Non-pigmented ciliary epithelial cell (primary cell): ENCODE data around the gene SLC35E3.
A peak's percentile ranks its signal among the peaks of the same experiment; 100 is the strongest.
"Not testable (repeated sequence)": the region's sequence is repeated elsewhere in the genome, so short reads cannot be mapped to it uniquely, and the experiment has no call there.

Experiments
- DNase-seq: peaks from one replicate; pipeline ENCODE4 v3.0.0-alpha.2; 2010; ENCODE audit warnings: low read depth

SLC35E3 gene

GRCh38 chr12:68814490-68815231 lies 68.7 kb downstream of the SLC35E3 start:
- DNase-seq: no peak

GRCh38 chr12:68815232-68815927 lies 69.4 kb downstream of the SLC35E3 start:
- DNase-seq: no peak

GRCh38 chr12:68815928-68816800 lies 70.2 kb downstream of the SLC35E3 start:
- no peak for DNase-seq

- not testable (repeated sequence) for DNase-seq
These were observed 73.5 kb downstream of the SLC35E3 start for GRCh38 chr12:68819481-68819880.

GRCh38 chr12:68821357-68822188 lies 75.6 kb downstream of the SLC35E3 start:
- DNase-seq: no peak

GRCh38 chr12:68823696-68824095 lies 77.7 kb downstream of the SLC35E3 start:
- DNase-seq: peak; percentile 58

GRCh38 chr12:68824131-68824530 lies 78.2 kb downstream of the SLC35E3 start:
- DNase-seq: no peak

- no peak for DNase-seq
These were observed 78.7 kb downstream of the SLC35E3 start for GRCh38 chr12:68824597-68825250.

GRCh38 chr12:68825569-68826217 lies 79.7 kb downstream of the SLC35E3 start:
- no peak for DNase-seq

- DNase-seq: no peak
These were observed 82.1 kb downstream of the SLC35E3 start for GRCh38 chr12:68827895-68828671.

- no peak for DNase-seq
These were observed 82.7 kb downstream of the SLC35E3 start for GRCh38 chr12:68828672-68829068.
